ENCODE results near the gene FBXW9. TPM values are rescaled to one million over a fixed set of nuclear protein-coding genes. Genes with fewer than 3 reads are reported as not detected.

Gene FBXW9
- total RNA-seq, 1 experiment from 2014 or later = 14.0 TPM

GRCh38 chr19:12668346-12668745 lies 28.1 kb downstream of the FBXW9 start:
- Histone ChIP-seq H3K4me2 (ENCODE audit: low read length) (peak overlapping the region; percentile 92), H3K27me3 (ENCODE audit: insufficient read depth, low read length) (no peaks in the 10 kb centered on the region), H3K9me3 (ENCODE audit: control insufficient read depth in 1 of 2, insufficient read depth in 1 of 2, low read depth in 1 of 2, low read length in 2 of 2) (no peaks in the 10 kb centered on the region), H3K4me3 (replicated peaks in 1 of 2; ENCODE audit: low read depth in 1 of 2, low read length in 2 of 2) (peak overlapping the region; percentile 95 to 98), H2AFZ (ENCODE audit: low read depth, low read length, poor library complexity, severe bottlenecking) (no peak overlapping the region), H3K4me1 (ENCODE audit: control insufficient read depth in 1 of 2, insufficient read depth in 2 of 2, low read length in 2 of 2) (peaks cover 19 to 37% of the 10 kb centered on the region in 2 experiments), H3K9ac (ENCODE audit: low read length) (peak overlapping the region; percentile 90), H3K27ac (ENCODE audit: low read depth, low read length) (peak overlapping the region; percentile 88), H3K79me2 (ENCODE audit: insufficient read depth, low read length) (peaks cover 28% of the 10 kb centered on the region; the same call in 1 of the 2 replicates), H4K20me1 (ENCODE audit: insufficient read depth) (no peaks in the 10 kb centered on the region), H3K36me3 (ENCODE audit: control insufficient read depth in 1 of 2, insufficient read depth in 2 of 2, low read length in 2 of 2) (peaks cover 4 to 13% of the 10 kb centered on the region in 2 experiments; a peak in 3 of 4 replicates), H3K9me2 (ENCODE audit: insufficient read depth) (no peaks in the 10 kb centered on the region)
- ATAC-seq (no peak), DNase-seq (ENCODE audit: low read depth, low spot score) (no peak)
- no TSS peak for BruUV-seq (replicated peaks)
- TF ChIP-seq YY1 (IDR thresholded peaks at IDR 0.05; ENCODE audit: extremely low read depth, insufficient replicate concordance, low read depth, low read length) (no peak), POLR2A (IDR thresholded peaks at IDR 0.05; ENCODE audit: borderline replicate concordance, extremely low read depth, insufficient read depth, insufficient read length) (no peak), CTCF (IDR thresholded peaks at IDR 0.05 in 2 of 3, conservative IDR thresholded peaks at IDR 0.05 in 1 of 3; ENCODE audit: borderline replicate concordance in 1 of 3, insufficient read depth in 1 of 3, low read depth in 2 of 3, low read length in 2 of 3) (no peak)
- ChIA-PET POLR2A (no interaction called here), CTCF (no interaction called here), RAD21 (ENCODE audit: low non-redundant PET in 1 of 2, low total read pairs in 2 of 2, uncharacterized antibody in 2 of 2, unreplicated experiment in 2 of 2) (interaction anchor here (0.6 kb wide), 2 partner anchors 104 to 170 kb away, joined by 3 to 7 read pairs; partner anchors contain the start of gene MAST1 (in 1 of the 2))
- intact Hi-C loops (cut with micrococcal nuclease) = loop anchor here (5.0 to 10.0 kb wide), 2 partner anchors 56 to 744 kb away; partner anchors contain the start of genes ZNF490, ZNF700 and ZNF791

GRCh38 chr19:12667731-12668302 lies 28.6 kb downstream of the FBXW9 start:
- no peaks in the 10 kb centered on the region for H3K9me3 ChIP-seq (ENCODE audit: control insufficient read depth in 1 of 2, insufficient read depth in 1 of 2, low read depth in 1 of 2, low read length in 2 of 2)
- H3K27ac ChIP-seq (ENCODE audit: low read depth, low read length) = peak overlapping the region; percentile 88; the same call in 1 of the 2 replicates
- no peaks in the 10 kb centered on the region for H4K20me1 ChIP-seq (ENCODE audit: insufficient read depth)
- peak overlapping the region; percentile 92 for H3K4me2 ChIP-seq (ENCODE audit: low read length)
- CTCF ChIA-PET = no interaction called here
- H3K27me3 ChIP-seq (ENCODE audit: insufficient read depth, low read length) = no peaks in the 10 kb centered on the region
- no peaks in the 10 kb centered on the region for H3K9me2 ChIP-seq (ENCODE audit: insufficient read depth)
- no peak for DNase-seq (ENCODE audit: low read depth, low spot score)
- H3K4me3 ChIP-seq (replicated peaks in 1 of 2; ENCODE audit: low read depth in 1 of 2, low read length in 2 of 2) = peak overlapping the region; percentile 95 to 98
- TF ChIP-seq MAX (IDR thresholded peaks at IDR 0.05) (no peak), CBX3 (IDR thresholded peaks at IDR 0.05; ENCODE audit: low read depth) (no peak), SRF (IDR thresholded peaks at IDR 0.05; ENCODE audit: low read depth) (no peak), ELF1 (IDR thresholded peaks at IDR 0.05; ENCODE audit: borderline replicate concordance, low read depth) (no peak), FOSL1 (IDR thresholded peaks at IDR 0.05; ENCODE audit: low read depth) (no peak), POLR2AphosphoS5 (IDR thresholded peaks at IDR 0.05; ENCODE audit: low read depth, low read length) (no peak), RAD21 (IDR thresholded peaks at IDR 0.05; ENCODE audit: low read depth) (no peak), ZNF274 (IDR thresholded peaks at IDR 0.05; ENCODE audit: low read depth, low read length) (no peak), EGR1 (IDR thresholded peaks at IDR 0.05; ENCODE audit: low read depth) (no peak), ZBTB33 (IDR thresholded peaks at IDR 0.05; ENCODE audit: extremely low read depth, insufficient replicate concordance, low read length) (no peak), EZH2phosphoT487 (IDR thresholded peaks at IDR 0.05; ENCODE audit: borderline replicate concordance) (no peak)
- H3K4me1 ChIP-seq (ENCODE audit: control insufficient read depth in 1 of 2, insufficient read depth in 2 of 2, low read length in 2 of 2) = peaks cover 19 to 37% of the 10 kb centered on the region in 2 experiments
- H3K9ac ChIP-seq (ENCODE audit: low read length) = peak overlapping the region; percentile 90; the same call in 1 of the 2 replicates
- RAD21 ChIA-PET (ENCODE audit: low non-redundant PET in 1 of 2, low total read pairs in 2 of 2, uncharacterized antibody in 2 of 2, unreplicated experiment in 2 of 2) = interaction anchor here in 1 of 2 experiments (0.6 kb wide), 1 partner anchor 171 kb away, joined by 7 read pairs; the partner anchor contains the start of gene MAST1
- peaks cover 28% of the 10 kb centered on the region; the same call in 1 of the 2 replicates for H3K79me2 ChIP-seq (ENCODE audit: insufficient read depth, low read length)
- no peak overlapping the region for H2AFZ ChIP-seq (ENCODE audit: low read depth, low read length, poor library complexity, severe bottlenecking)
- no peak for ATAC-seq
- BruUV-seq (replicated peaks) = no TSS peak
- POLR2A ChIA-PET = no interaction called here
- intact Hi-C loops (cut with micrococcal nuclease) = loop anchor here (5.0 to 10.0 kb wide), 2 partner anchors 56 to 743 kb away; partner anchors contain the start of genes ZNF490, ZNF700 and ZNF791
- peaks cover 5 to 9% of the 10 kb centered on the region in 2 experiments; a peak in 3 of 4 replicates for H3K36me3 ChIP-seq (ENCODE audit: control insufficient read depth in 1 of 2, insufficient read depth in 2 of 2, low read length in 2 of 2)
